HG03354 (cell line): Measurements from ENCODE around the gene PLK4.

Source experiments
- ATAC-seq: cut with Tn5 transposase; IDR thresholded peaks from one replicate; pipeline ENCODE4 v1.9.1; 2021; ENCODE audit warnings: mild to moderate bottlenecking; ENCODE audit not compliant: unreplicated experiment, poor library complexity, severe bottlenecking

PLK4 gene

GRCh38 chr4:127880763-127881562, at the start of gene PLK4:
PLK4 (plus strand) TSS chr4:127880893; CDS start chr4:127881135, 242 bp downstream.
- peak; percentile 91 for ATAC-seq

- peak; percentile 76 for ATAC-seq
Observed at GRCh38 chr4:127832585-127832984, 48.1 kb upstream of the PLK4 start.

GRCh38 chr4:127843704-127844600, 36.7 kb upstream of the PLK4 start:
- no peak for ATAC-seq

GRCh38 chr4:127844601-127845116, 36.0 kb upstream of the PLK4 start:
- no peak for ATAC-seq

- ATAC-seq = no peak
Observed at GRCh38 chr4:127846061-127846460, 34.6 kb upstream of the PLK4 start.

- no peak for ATAC-seq
Observed at GRCh38 chr4:127846765-127847164, 33.9 kb upstream of the PLK4 start.

- no peak for ATAC-seq
Observed at GRCh38 chr4:127849505-127850234, 31.0 kb upstream of the PLK4 start.

- no peak for ATAC-seq
Observed at GRCh38 chr4:127852661-127853060, 28.0 kb upstream of the PLK4 start.

GRCh38 chr4:127856196-127856812, 24.4 kb upstream of the PLK4 start:
- peak; percentile 21 for ATAC-seq

- ATAC-seq = peak; percentile 92
Observed at GRCh38 chr4:127856813-127857447, 23.8 kb upstream of the PLK4 start.

- no peak for ATAC-seq
Observed at GRCh38 chr4:127857641-127858040, 23.1 kb upstream of the PLK4 start.

- no peak for ATAC-seq
Observed at GRCh38 chr4:127868196-127868595, 12.5 kb upstream of the PLK4 start.

- no peak for ATAC-seq
Observed at GRCh38 chr4:127870281-127870680, 10.4 kb upstream of the PLK4 start.

GRCh38 chr4:127870688-127871087, 10.0 kb upstream of the PLK4 start:
- no peak for ATAC-seq

- no peak for ATAC-seq
Observed at GRCh38 chr4:127875791-127876190, 4.9 kb upstream of the PLK4 start.

GRCh38 chr4:127881563-127881864, 821 bp downstream of the PLK4 start:
- peak; percentile 39 for ATAC-seq

- no peak for ATAC-seq
Observed at GRCh38 chr4:127888559-127888958, 7.9 kb downstream of the PLK4 start.

- ATAC-seq = no peak
Observed at GRCh38 chr4:127889903-127890302, 9.2 kb downstream of the PLK4 start.

- ATAC-seq = no peak
Observed at GRCh38 chr4:127896069-127896468, 15.4 kb downstream of the PLK4 start.
